HG03520 (cell line): ENCODE measurements around the gene AGMO.

Experiments
- ATAC-seq: cut with Tn5 transposase; IDR thresholded peaks from one replicate; pipeline ENCODE4 v1.9.1; 2021; ENCODE audit warnings: mild to moderate bottlenecking, moderate library complexity; ENCODE audit not compliant: unreplicated experiment

The AGMO gene

GRCh38 chr7:15402436-15403136 is 159.2 kb downstream of the AGMO start:
- ATAC-seq: no peak

GRCh38 chr7:15400440-15400839 is 161.4 kb downstream of the AGMO start:
- ATAC-seq: no peak

- ATAC-seq: no peak
Measured at GRCh38 chr7:15399441-15399840, 162.4 kb downstream of the AGMO start.

GRCh38 chr7:15397922-15398760 is 163.7 kb downstream of the AGMO start:
- ATAC-seq: no peak

- ATAC-seq: no peak
Measured at GRCh38 chr7:15397159-15397550, 164.7 kb downstream of the AGMO start.

- ATAC-seq: no peak
Measured at GRCh38 chr7:15396210-15397158, 165.3 kb downstream of the AGMO start.

GRCh38 chr7:15389073-15389472 is 172.7 kb downstream of the AGMO start:
- ATAC-seq: no peak

- no peak for ATAC-seq
Measured at GRCh38 chr7:15378494-15379145, 183.2 kb downstream of the AGMO start.

GRCh38 chr7:15376600-15376999 is 185.2 kb downstream of the AGMO start:
- no peak for ATAC-seq

- no peak for ATAC-seq
Measured at GRCh38 chr7:15370441-15370840, 191.4 kb downstream of the AGMO start.

- no peak for ATAC-seq
Measured at GRCh38 chr7:15368653-15369052, 193.2 kb downstream of the AGMO start.

GRCh38 chr7:15367897-15368296 is 193.9 kb downstream of the AGMO start:
- no peak for ATAC-seq

- no peak for ATAC-seq
Measured at GRCh38 chr7:15358112-15358511, 203.7 kb downstream of the AGMO start.

- ATAC-seq: no peak
Measured at GRCh38 chr7:15352421-15353206, 209.2 kb downstream of the AGMO start.

- ATAC-seq: no peak
Measured at GRCh38 chr7:15345216-15345615, 216.6 kb downstream of the AGMO start.

GRCh38 chr7:15341817-15342216 is 220.0 kb downstream of the AGMO start:
- ATAC-seq: no peak

- ATAC-seq: no peak
Measured at GRCh38 chr7:15336146-15336545, 225.7 kb downstream of the AGMO start.

GRCh38 chr7:15335390-15335789 is 226.4 kb downstream of the AGMO start:
- ATAC-seq: no peak

- no peak for ATAC-seq
Measured at GRCh38 chr7:15334536-15335263, 227.1 kb downstream of the AGMO start.
